Measurements from ENCODE around the gene ARHGAP18. TPM values are rescaled to one million over a fixed set of nuclear protein-coding genes. Genes with fewer than 3 reads are reported as not detected.

Gene ARHGAP18
- total and polyA plus RNA-seq, 10 of the 15 experiments (the other 5 are each of a cell fraction or from before 2014, with no cell fraction given) = 18.2 to 52.2 (median 31.7) TPM

DNA sequence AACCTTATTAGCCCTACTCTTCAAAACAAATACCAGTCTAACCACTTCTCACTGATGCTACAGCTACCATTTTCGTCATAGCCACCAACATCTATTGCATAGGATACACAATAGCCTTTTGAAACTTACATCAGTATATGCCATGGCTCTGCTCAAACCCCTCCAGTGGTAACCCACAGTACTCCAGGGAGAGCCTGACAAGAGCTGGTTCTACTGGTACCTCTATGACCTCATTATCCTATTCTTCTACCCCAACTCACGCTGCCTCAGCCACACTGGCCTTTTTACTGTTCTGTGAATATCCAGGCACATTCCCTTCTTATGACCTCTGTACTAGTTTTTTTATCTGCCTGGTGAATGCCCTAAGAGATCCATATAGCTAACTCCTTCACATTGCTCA lies 157.6 kb downstream of the ARHGAP18 start:
- peak; percentile 57 for FAIRE-seq
- WGBS (ENCODE audit: insufficient coverage, insufficient replicate concordance, low lambda C conversion rate, missing lambda C conversion rate) = 41% methylated on average over 2 of the region's 2 CpGs
- no peaks in the 10 kb centered on the region for H3K36me3 ChIP-seq (ENCODE audit: control insufficient read depth in 2 of 2, insufficient read depth in 2 of 2, low read length in 1 of 2)
- no peaks in the 10 kb centered on the region for H4K20me1 ChIP-seq (ENCODE audit: control insufficient read depth, insufficient read depth)
- peak; percentile 17; the same call in 1 of the 3 replicates for ATAC-seq
- no peaks in the 10 kb centered on the region for H3K9me3 ChIP-seq (replicated peaks; ENCODE audit: control insufficient read depth, insufficient read depth, low read length)
- no peaks in the 10 kb centered on the region for H3K79me2 ChIP-seq (ENCODE audit: control insufficient read depth, insufficient read depth, low read length)
- no peak for DNase-seq (ENCODE audit: low read depth, low spot score)
- RAD21 ChIA-PET (ENCODE audit: unreplicated experiment) = no interaction called here
- H2AFZ ChIP-seq (ENCODE audit: control insufficient read depth, low read depth, low read length) = no peak overlapping the region
- H3K4me3 ChIP-seq = no peak overlapping the region
- CTCF ChIA-PET = interaction anchor here (1.3 kb wide), 1 partner anchor 53 kb away, joined by 3 read pairs; no protein-coding TSS in a partner anchor
- in situ Hi-C loops (cut with MboI) = no loop called here
- no peak overlapping the region for H3K27ac ChIP-seq (ENCODE audit: control insufficient read depth, insufficient read depth)
- H3K4me2 ChIP-seq (ENCODE audit: control insufficient read depth, insufficient read depth) = no peak overlapping the region
- no TSS peak for BruUV-seq (replicated peaks)
- no peaks in the 10 kb centered on the region for H3K27me3 ChIP-seq (replicated peaks in 1 of 2; ENCODE audit: control insufficient read depth in 2 of 2, insufficient read depth in 2 of 2, low read length in 1 of 2)
- POLR2A ChIA-PET = no interaction called here
- H3K9ac ChIP-seq (ENCODE audit: control insufficient read depth, insufficient read depth, low read length) = no peak overlapping the region
- SMC1A ChIA-PET (ENCODE audit: uncharacterized antibody, unreplicated experiment) = interaction anchor here (0.8 to 1.5 kb wide), 2 partner anchors 55 to 233 kb away, joined by 3 read pairs; no protein-coding TSS in a partner anchor
- H3K4me1 ChIP-seq (ENCODE audit: control insufficient read depth, insufficient read depth, low read length) = no peaks in the 10 kb centered on the region
- intact Hi-C loops (cut with micrococcal nuclease; ENCODE audit: unreplicated experiment) = no loop called here
- TF ChIP-seq WRNIP1 (IDR thresholded peaks at IDR 0.05; ENCODE audit: borderline replicate concordance, low read depth, low read length) = no peak
- TF ChIP-seq TCF3 (IDR thresholded peaks at IDR 0.05; ENCODE audit: borderline replicate concordance, insufficient read depth, low read depth, low read length) = no peak
- no peak for TF ChIP-seq EZH2 (IDR thresholded peaks at IDR 0.05; ENCODE audit: borderline replicate concordance, control insufficient read depth, low read depth, low read length)
- TF ChIP-seq, protein P1, sequence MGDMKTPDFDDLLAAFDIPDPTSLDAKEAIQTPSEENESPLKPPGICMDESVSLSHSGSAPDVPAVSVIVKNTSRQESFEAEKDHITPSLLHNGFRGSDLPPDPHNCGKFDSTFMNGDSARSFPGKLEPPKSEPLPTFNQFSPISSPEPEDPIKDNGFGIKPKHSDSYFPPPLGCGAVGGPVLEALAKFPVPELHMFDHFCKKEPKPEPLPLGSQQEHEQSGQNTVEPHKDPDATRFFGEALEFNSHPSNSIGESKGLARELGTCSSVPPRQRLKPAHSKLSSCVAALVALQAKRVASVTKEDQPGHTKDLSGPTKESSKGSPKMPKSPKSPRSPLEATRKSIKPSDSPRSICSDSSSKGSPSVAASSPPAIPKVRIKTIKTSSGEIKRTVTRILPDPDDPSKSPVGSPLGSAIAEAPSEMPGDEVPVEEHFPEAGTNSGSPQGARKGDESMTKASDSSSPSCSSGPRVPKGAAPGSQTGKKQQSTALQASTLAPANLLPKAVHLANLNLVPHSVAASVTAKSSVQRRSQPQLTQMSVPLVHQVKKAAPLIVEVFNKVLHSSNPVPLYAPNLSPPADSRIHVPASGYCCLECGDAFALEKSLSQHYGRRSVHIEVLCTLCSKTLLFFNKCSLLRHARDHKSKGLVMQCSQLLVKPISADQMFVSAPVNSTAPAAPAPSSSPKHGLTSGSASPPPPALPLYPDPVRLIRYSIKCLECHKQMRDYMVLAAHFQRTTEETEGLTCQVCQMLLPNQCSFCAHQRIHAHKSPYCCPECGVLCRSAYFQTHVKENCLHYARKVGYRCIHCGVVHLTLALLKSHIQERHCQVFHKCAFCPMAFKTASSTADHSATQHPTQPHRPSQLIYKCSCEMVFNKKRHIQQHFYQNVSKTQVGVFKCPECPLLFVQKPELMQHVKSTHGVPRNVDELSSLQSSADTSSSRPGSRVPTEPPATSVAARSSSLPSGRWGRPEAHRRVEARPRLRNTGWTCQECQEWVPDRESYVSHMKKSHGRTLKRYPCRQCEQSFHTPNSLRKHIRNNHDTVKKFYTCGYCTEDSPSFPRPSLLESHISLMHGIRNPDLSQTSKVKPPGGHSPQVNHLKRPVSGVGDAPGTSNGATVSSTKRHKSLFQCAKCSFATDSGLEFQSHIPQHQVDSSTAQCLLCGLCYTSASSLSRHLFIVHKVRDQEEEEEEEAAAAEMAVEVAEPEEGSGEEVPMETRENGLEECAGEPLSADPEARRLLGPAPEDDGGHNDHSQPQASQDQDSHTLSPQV (IDR thresholded peaks at IDR 0.05) = no peak
- no peak for TF ChIP-seq CBX5 (IDR thresholded peaks at IDR 0.05; ENCODE audit: low read depth)
- no peak for TF ChIP-seq TCF7 (IDR thresholded peaks at IDR 0.05; ENCODE audit: borderline replicate concordance)
- TF ChIP-seq RAD21 (IDR thresholded peaks at IDR 0.05; ENCODE audit: insufficient read depth, low read depth, low read length) = no peak
- no peak for TF ChIP-seq CREM (IDR thresholded peaks at IDR 0.05; ENCODE audit: low read depth)
- TF ChIP-seq MEF2A (IDR thresholded peaks at IDR 0.05; ENCODE audit: insufficient read depth, low read depth, low read length) = no peak
- no peak for TF ChIP-seq NFYB (IDR thresholded peaks at IDR 0.05; ENCODE audit: insufficient read depth, low read depth, low read length)
- TF ChIP-seq ZNF622 (IDR thresholded peaks at IDR 0.05) = no peak
- TF ChIP-seq, protein P2, sequence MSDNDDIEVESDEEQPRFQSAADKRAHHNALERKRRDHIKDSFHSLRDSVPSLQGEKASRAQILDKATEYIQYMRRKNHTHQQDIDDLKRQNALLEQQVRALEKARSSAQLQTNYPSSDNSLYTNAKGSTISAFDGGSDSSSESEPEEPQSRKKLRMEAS (IDR thresholded peaks at IDR 0.05; ENCODE audit: low read depth, low read length) = no peak
- no peak for TF ChIP-seq YY1 (IDR thresholded peaks at IDR 0.05; ENCODE audit: low read depth, low read length)
- TF ChIP-seq RELA (IDR thresholded peaks at IDR 0.05; ENCODE audit: borderline replicate concordance, partially characterized antibody) = no peak
- TF ChIP-seq NRF1 (conservative IDR thresholded peaks at IDR 0.05; ENCODE audit: low read depth, low read length) = no peak
- TF ChIP-seq, protein P3, sequence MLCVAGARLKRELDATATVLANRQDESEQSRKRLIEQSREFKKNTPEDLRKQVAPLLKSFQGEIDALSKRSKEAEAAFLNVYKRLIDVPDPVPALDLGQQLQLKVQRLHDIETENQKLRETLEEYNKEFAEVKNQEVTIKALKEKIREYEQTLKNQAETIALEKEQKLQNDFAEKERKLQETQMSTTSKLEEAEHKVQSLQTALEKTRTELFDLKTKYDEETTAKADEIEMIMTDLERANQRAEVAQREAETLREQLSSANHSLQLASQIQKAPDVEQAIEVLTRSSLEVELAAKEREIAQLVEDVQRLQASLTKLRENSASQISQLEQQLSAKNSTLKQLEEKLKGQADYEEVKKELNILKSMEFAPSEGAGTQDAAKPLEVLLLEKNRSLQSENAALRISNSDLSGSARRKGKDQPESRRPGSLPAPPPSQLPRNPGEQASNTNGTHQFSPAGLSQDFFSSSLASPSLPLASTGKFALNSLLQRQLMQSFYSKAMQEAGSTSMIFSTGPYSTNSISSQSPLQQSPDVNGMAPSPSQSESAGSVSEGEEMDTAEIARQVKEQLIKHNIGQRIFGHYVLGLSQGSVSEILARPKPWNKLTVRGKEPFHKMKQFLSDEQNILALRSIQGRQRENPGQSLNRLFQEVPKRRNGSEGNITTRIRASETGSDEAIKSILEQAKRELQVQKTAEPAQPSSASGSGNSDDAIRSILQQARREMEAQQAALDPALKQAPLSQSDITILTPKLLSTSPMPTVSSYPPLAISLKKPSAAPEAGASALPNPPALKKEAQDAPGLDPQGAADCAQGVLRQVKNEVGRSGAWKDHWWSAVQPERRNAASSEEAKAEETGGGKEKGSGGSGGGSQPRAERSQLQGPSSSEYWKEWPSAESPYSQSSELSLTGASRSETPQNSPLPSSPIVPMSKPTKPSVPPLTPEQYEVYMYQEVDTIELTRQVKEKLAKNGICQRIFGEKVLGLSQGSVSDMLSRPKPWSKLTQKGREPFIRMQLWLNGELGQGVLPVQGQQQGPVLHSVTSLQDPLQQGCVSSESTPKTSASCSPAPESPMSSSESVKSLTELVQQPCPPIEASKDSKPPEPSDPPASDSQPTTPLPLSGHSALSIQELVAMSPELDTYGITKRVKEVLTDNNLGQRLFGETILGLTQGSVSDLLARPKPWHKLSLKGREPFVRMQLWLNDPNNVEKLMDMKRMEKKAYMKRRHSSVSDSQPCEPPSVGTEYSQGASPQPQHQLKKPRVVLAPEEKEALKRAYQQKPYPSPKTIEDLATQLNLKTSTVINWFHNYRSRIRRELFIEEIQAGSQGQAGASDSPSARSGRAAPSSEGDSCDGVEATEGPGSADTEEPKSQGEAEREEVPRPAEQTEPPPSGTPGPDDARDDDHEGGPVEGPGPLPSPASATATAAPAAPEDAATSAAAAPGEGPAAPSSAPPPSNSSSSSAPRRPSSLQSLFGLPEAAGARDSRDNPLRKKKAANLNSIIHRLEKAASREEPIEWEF (IDR thresholded peaks at IDR 0.05; ENCODE audit: insufficient replicate concordance, low read depth, low read length) = no peak

Measured in GM12878 (cell line).